Spleen (tissue), 11 donors: ENCODE measurements around the gene KRTAP12-4. TPM values are rescaled to one million over a fixed set of nuclear protein-coding genes. Genes with fewer than 3 reads are reported as not detected.
"Not testable (repeated sequence)": the region's sequence is repeated elsewhere in the genome, so short reads cannot be mapped to it uniquely, and the experiment has no call there.

Experiments
- DNase-seq: peaks from one replicate; pipeline ENCODE4 v3.0.0-alpha.2; 2020
- H3K27ac ChIP-seq, 8 donors: fragments of 200-600 bp; sonication (generic) in 7 of 8; 1 replicate in 4 of 8; 2 replicates in 4 of 8; pipeline versions ENCODE4 v1.5.0 to v1.8.0; 2016 to 2021; ENCODE audit warnings: inconsistent platforms in 4 of 8, mild to moderate bottlenecking in 4 of 8, moderate library complexity in 1 of 8
- H3K27me3 ChIP-seq, 7 donors: fragments of 200-600 bp; sonication (generic) in 6 of 7; replicated peaks in 1 of 7; 1 replicate in 4 of 7; 2 replicates in 3 of 7; pipeline versions ENCODE4 v1.5.0 to v1.8.0; 2016 to 2021; ENCODE audit warnings: inconsistent platforms in 3 of 7, mild to moderate bottlenecking in 1 of 7
- H3K36me3 ChIP-seq, 6 donors: fragments of 200-600 bp; sonication (generic) in 5 of 6; 1 replicate in 4 of 6; 2 replicates in 2 of 6; pipeline versions ENCODE4 v1.5.0 to v1.8.0; 2016 to 2021; ENCODE audit warnings: inconsistent platforms in 2 of 6
- H3K4me1 ChIP-seq, 6 donors: fragments of 200-600 bp; sonication (generic) in 5 of 6; 1 replicate in 3 of 6; 2 replicates in 3 of 6; pipeline versions ENCODE4 v1.5.0 to v1.8.0; 2016 to 2021; ENCODE audit warnings: inconsistent platforms in 3 of 6
- H3K4me3 ChIP-seq, 8 donors: fragments of 200-600 bp; sonication (generic) in 7 of 8; 1 replicate in 4 of 8; 2 replicates in 4 of 8; pipeline versions ENCODE4 v1.5.0 to v1.8.0; 2016 to 2021; ENCODE audit warnings: inconsistent platforms in 4 of 8, mild to moderate bottlenecking in 4 of 8, moderate library complexity in 2 of 8
- H3K9me3 ChIP-seq, 8 donors: fragments of 200-600 bp; sonication (generic) in 7 of 8; 1 replicate in 4 of 8; 2 replicates in 4 of 8; pipeline versions ENCODE4 v1.5.0 to v1.8.0; 2016 to 2021; ENCODE audit warnings: inconsistent platforms in 4 of 8
- CTCF ChIP-seq, 11 experiments: fragments of 200-600 bp in 7 of 11; fragments of 450-650 bp in 4 of 11; sonication (generic) in 4 of 11; IDR thresholded peaks in 8 of 11; conservative IDR thresholded peaks in 3 of 11; 1 replicate in 7 of 11; 2 replicates in 4 of 11; pipeline versions ENCODE4 v1.4.0 to v1.8.0; 2016 to 2021; ENCODE audit warnings: antibody characterized with exemption in 11 of 11, inconsistent platforms in 4 of 11, mild to moderate bottlenecking in 1 of 11
- POLR2A ChIP-seq, 3 donors: fragments of 450-650 bp; IDR thresholded peaks; one replicate each; pipeline ENCODE4 v1.5.1; 2017; ENCODE audit warnings: antibody characterized with exemption in 3 of 3, mild to moderate bottlenecking in 1 of 3
- POLR2AphosphoS5 ChIP-seq, 3 donors: sonication (generic); formaldehyde crosslinking; IDR thresholded peaks; one replicate each; pipeline ENCODE4 v1.5.1; 2017; ENCODE audit warnings: antibody characterized with exemption in 3 of 3
- WGBS, 5 donors: extraction: QIAGEN DNeasy Blood & Tissue Kit in 3 of 5; methylation state at CpG; one replicate each; pipeline versions ENCODE4 v1.1.5 to v1.1.7; 2013 to 2018; 5-methylcytosine and 5-hydroxymethylcytosine counted together
- intact Hi-C: fragments of 100-400 bp; cut with DNase I; formaldehyde crosslinking; loops from one replicate; pipeline ENCODE4 v1.15.0; 2023; ENCODE audit warnings: low total_unique reads
- polyA plus RNA-seq, 3 donors: library from polyadenylated mRNA; stranded (reverse); fragments of 200-250 nt; gene quantifications; one replicate each; pipeline ENCODE4 v1.2.1, GENCODE V29; 2013
- total RNA-seq, 7 donors: library from RNA; depleted of rRNA in 3 of 7; stranded (reverse); fragments of >200 nt in 3 of 7; fragmentation: NEBNext Ultra II Directional in 4 of 7; extraction: Animal tissue kit (Norgen Biotek cat#: 25700) in 4 of 7; gene quantifications; one replicate each; pipeline versions ENCODE4 v1.1.0 to v1.2.1, GENCODE V29; 2016 to 2021
- donor health status: healthy with polysubstance abuse.
- donor health status: DM: no; HTN: no; CAD: no; lungs with moderate emphysema.
- donor health status: DM: no; HTN: no; CAD: no.
- donor health status: Bipolar disorder and iron deficiency.
- donor health status: healthy.
- donor health status: DM: no; HTN: no; CAD: no.
- donor health status: DM: yes; HTN: yes; CAD: no.

KRTAP12-4 gene
- total and polyA plus RNA-seq, 10 donors: not detected

- intact Hi-C loops: no loop called here
- H3K9me3 ChIP-seq: peaks cover 0 to 37% (median 34%) of the 10 kb centered on the region in 8 donors
- no peak overlapping the region for H3K4me3 ChIP-seq
- WGBS, 5 donors: 90 to 92% (median 91%) methylated on average over 24 to 26 of the region's 26 CpGs
- no peak for DNase-seq
- H3K36me3 ChIP-seq: no peaks in the 10 kb centered on the region
- no peak for TF ChIP-seq POLR2AphosphoS5 (IDR thresholded peaks at IDR 0.05)
- no peak for TF ChIP-seq CTCF (IDR thresholded peaks at IDR 0.05 in 8 of 11, conservative IDR thresholded peaks at IDR 0.05 in 3 of 11)
- no peak for TF ChIP-seq POLR2A (IDR thresholded peaks at IDR 0.05)
- peaks cover 0 to 7% (median under 1%) of the 10 kb centered on the region in 6 donors for H3K4me1 ChIP-seq
- no peak overlapping the region for H3K27ac ChIP-seq
- peaks cover 0 to 41% (median 0%) of the 10 kb centered on the region in 7 donors for H3K27me3 ChIP-seq
Observed at GRCh38 chr21:44613386-44614155, 40.9 kb downstream of the KRTAP12-4 start.

GRCh38 chr21:44612669-44613229, 41.7 kb downstream of the KRTAP12-4 start:
- 81 to 87% (median 86%) methylated on average over 13 of the region's 13 CpGs for WGBS, 5 donors
- Histone ChIP-seq H3K27ac (no peak overlapping the region), H3K4me1 (no peaks in the 10 kb centered on the region), H3K4me3 (no peak overlapping the region), H3K36me3 (no peaks in the 10 kb centered on the region), H3K27me3 (peaks cover 0 to 41% (median 0%) of the 10 kb centered on the region in 7 donors), H3K9me3 (peaks cover 0 to 40% (median 34%) of the 10 kb centered on the region in 8 donors)
- no peak for TF ChIP-seq CTCF (IDR thresholded peaks at IDR 0.05 in 8 of 11, conservative IDR thresholded peaks at IDR 0.05 in 3 of 11)
- TF ChIP-seq POLR2AphosphoS5 (IDR thresholded peaks at IDR 0.05): no peak
- DNase-seq: no peak
- intact Hi-C loops: no loop called here

GRCh38 chr21:44612029-44612486, 42.4 kb downstream of the KRTAP12-4 start, which contains the start of gene KRTAP10-8:
KRTAP10-8 (plus strand) TSS chr21:44612079; CDS start chr21:44612101, 22 bp downstream.
- no peak for TF ChIP-seq POLR2A (IDR thresholded peaks at IDR 0.05)
- 81 to 94% (median 90%) methylated on average over 6 to 8 of the region's 8 CpGs for WGBS, 5 donors
- no peak within 1 kb of the TSS for H3K4me3 ChIP-seq
- no peak for DNase-seq
- H3K27ac ChIP-seq: no peak within 1 kb of the TSS
- H3K4me1 ChIP-seq: no peaks in the 10 kb centered on the region
- intact Hi-C loops: no loop called here
- peaks cover 0 to 41% (median 0%) of the 10 kb centered on the region in 7 donors for H3K27me3 ChIP-seq
- H3K36me3 ChIP-seq: no peaks in the 10 kb centered on the region
- H3K9me3 ChIP-seq: peaks cover 0 to 40% (median 34%) of the 10 kb centered on the region in 8 donors

- intact Hi-C loops: no loop called here
- no peak overlapping the region for H3K4me3 ChIP-seq
- TF ChIP-seq POLR2A (IDR thresholded peaks at IDR 0.05) (no peak), CTCF (IDR thresholded peaks at IDR 0.05 in 8 of 11, conservative IDR thresholded peaks at IDR 0.05 in 3 of 11) (no peak), POLR2AphosphoS5 (IDR thresholded peaks at IDR 0.05) (no peak)
- no peaks in the 10 kb centered on the region for H3K36me3 ChIP-seq
- WGBS, 5 donors: 80 to 95% (median 85%) methylated on average over 4 of the region's 4 CpGs
- peaks cover 0 to 40% (median 0%) of the 10 kb centered on the region in 7 donors for H3K27me3 ChIP-seq
- no peaks in the 10 kb centered on the region for H3K4me1 ChIP-seq
- no peak overlapping the region for H3K27ac ChIP-seq
- DNase-seq: no peak
- peaks cover 0 to 41% (median 34%) of the 10 kb centered on the region in 8 donors for H3K9me3 ChIP-seq
Observed at GRCh38 chr21:44611551-44611950, 42.9 kb downstream of the KRTAP12-4 start.

GRCh38 chr21:44610157-44610843, 44.2 kb downstream of the KRTAP12-4 start:
- H3K27ac ChIP-seq, H3K4me1 ChIP-seq, H3K36me3 ChIP-seq, H3K4me3 ChIP-seq, DNase-seq, intact Hi-C loops: not testable (repeated sequence)
- Histone ChIP-seq H3K9me3 (peaks cover 0 to 46% (median 34%) of the 10 kb centered on the region in 8 donors), H3K27me3 (peaks cover 0 to 30% (median 0%) of the 10 kb centered on the region in 7 donors)
- WGBS, 5 donors: 91 to 95% (median 94%) methylated on average over 7 of the region's 7 CpGs
